T-cell (primary cell): Measurements from ENCODE around the gene LYSMD2. TPM values are rescaled to one million over a fixed set of nuclear protein-coding genes. Genes with fewer than 3 reads are reported as not detected.

Source experiments
- ATAC-seq, 4 experiments: fragments of 200-7000 bp in 3 of 4; fragments of 150-1000 bp in 1 of 4; cut with Tn5 transposase; replicated peaks in 1 of 4; 1 replicate in 3 of 4; 2 replicates in 1 of 4; pipeline ENCODE4 v1.10.0; 2021; ENCODE audit warnings: moderate library complexity in 3 of 4, mild to moderate bottlenecking in 2 of 4, moderate number of reproducible peaks in 1 of 4
- CTCF ChIA-PET, 2 donors: fragments of 300-600 bp; sonication (Branson Sonifier 250); formaldehyde crosslinking; loops; one replicate each; lab custom pipeline; 2022; ENCODE audit warnings: antibody characterized with exemption in 2 of 2; lab: Charles Lee
- POLR2A ChIA-PET, 2 donors: fragments of 300-600 bp; sonication (Branson Sonifier 250); formaldehyde crosslinking; loops; one replicate each; lab custom pipeline; 2022; ENCODE audit warnings: antibody characterized with exemption in 2 of 2; lab: Charles Lee
- DNase-seq, 35 experiments: peaks; one replicate each; pipeline versions ENCODE4 v3.0.0 to v3.0.0-alpha.2; 2013 to 2023
- H3K27ac ChIP-seq: one replicate; pipeline ENCODE4 v1.5.1; 2013; ENCODE audit warnings: low read length
- H3K27me3 ChIP-seq, 2 experiments: replicated peaks in 1 of 2; 1 replicate in 1 of 2; 2 replicates in 1 of 2; pipeline versions ENCODE4 v1.6.1 to v1.7.0; 2013; ENCODE audit warnings: low read length in 1 of 2, mixed read lengths in 1 of 2; ENCODE audit not compliant: control insufficient read depth in 2 of 2, insufficient read depth in 2 of 2; ENCODE audit errors: extremely low read depth in 1 of 2
- H3K36me3 ChIP-seq, 2 donors: 1 replicate in 1 of 2; 2 replicates in 1 of 2; pipeline versions ENCODE4 v1.6.1 to v1.7.0; 2013; ENCODE audit warnings: low read length in 1 of 2; ENCODE audit not compliant: control insufficient read depth in 2 of 2, insufficient read depth in 1 of 2; ENCODE audit errors: extremely low read depth in 1 of 2
- H3K4me1 ChIP-seq, 2 experiments: 1 replicate in 1 of 2; 2 replicates in 1 of 2; pipeline versions ENCODE4 v1.6.1 to v1.7.0; 2013; ENCODE audit warnings: low read length in 2 of 2, mixed read lengths in 1 of 2; ENCODE audit not compliant: insufficient read depth in 2 of 2, control insufficient read depth in 1 of 2; ENCODE audit errors: extremely low read depth in 1 of 2
- H3K4me3 ChIP-seq, 2 donors: 1 replicate in 1 of 2; 2 replicates in 1 of 2; pipeline versions ENCODE4 v1.5.1 to v1.7.0; 2013; ENCODE audit warnings: mild to moderate bottlenecking in 2 of 2, low read length in 1 of 2, moderate library complexity in 1 of 2; ENCODE audit not compliant: control insufficient read depth in 1 of 2; ENCODE audit errors: extremely low read depth in 1 of 2
- H3K9me3 ChIP-seq: 2 replicates; pipeline ENCODE4 v1.7.0; 2013
- H3K27ac Mint-ChIP-seq, 2 donors: one replicate each; pipeline ENCODE4 v1.8.0; 2020 to 2021; ENCODE audit warnings: mild to moderate bottlenecking in 2 of 2, mixed read lengths in 2 of 2
- H3K27me3 Mint-ChIP-seq, 2 donors: one replicate each; pipeline ENCODE4 v1.8.0; 2021 to 2022; ENCODE audit warnings: mixed read lengths in 2 of 2
- H3K36me3 Mint-ChIP-seq: one replicate; pipeline ENCODE4 v1.8.0; 2021; ENCODE audit warnings: mixed read lengths
- H3K4me1 Mint-ChIP-seq, 3 donors: one replicate each; pipeline ENCODE4 v1.8.0; 2020 to 2022; ENCODE audit warnings: mixed read lengths in 3 of 3, mild to moderate bottlenecking in 1 of 3
- H3K4me3 Mint-ChIP-seq, 3 donors: one replicate each; pipeline ENCODE4 v1.8.0; 2020 to 2022; ENCODE audit warnings: mild to moderate bottlenecking in 3 of 3, mixed read lengths in 3 of 3, moderate library complexity in 3 of 3
- H3K9me3 Mint-ChIP-seq, 3 donors: one replicate each; pipeline ENCODE4 v1.8.0; 2020 to 2022; ENCODE audit warnings: mixed read lengths in 3 of 3
- WGBS: methylation state at CpG from one replicate; pipeline ENCODE4 v1.1.5; 2013; ENCODE audit warnings: missing lambda C conversion rate; ENCODE audit not compliant: insufficient coverage; 5-methylcytosine and 5-hydroxymethylcytosine counted together
- total RNA-seq, 35 experiments: library from RNA in 6 of 35; stranded (reverse) in 6 of 35; fragments of 120-200 nt in 1 of 35; gene quantifications; one replicate each; pipeline versions ENCODE4 v1.2.1 to v1.2.4 and lab custom pipeline; 2013 to 2026

LYSMD2 gene
- total RNA-seq, 5 donors from 2014 or later (not counting 1 experiment from before 2014, with no cell fraction given), result 16.6 to 36.2 (median 26.2) TPM

DNA sequence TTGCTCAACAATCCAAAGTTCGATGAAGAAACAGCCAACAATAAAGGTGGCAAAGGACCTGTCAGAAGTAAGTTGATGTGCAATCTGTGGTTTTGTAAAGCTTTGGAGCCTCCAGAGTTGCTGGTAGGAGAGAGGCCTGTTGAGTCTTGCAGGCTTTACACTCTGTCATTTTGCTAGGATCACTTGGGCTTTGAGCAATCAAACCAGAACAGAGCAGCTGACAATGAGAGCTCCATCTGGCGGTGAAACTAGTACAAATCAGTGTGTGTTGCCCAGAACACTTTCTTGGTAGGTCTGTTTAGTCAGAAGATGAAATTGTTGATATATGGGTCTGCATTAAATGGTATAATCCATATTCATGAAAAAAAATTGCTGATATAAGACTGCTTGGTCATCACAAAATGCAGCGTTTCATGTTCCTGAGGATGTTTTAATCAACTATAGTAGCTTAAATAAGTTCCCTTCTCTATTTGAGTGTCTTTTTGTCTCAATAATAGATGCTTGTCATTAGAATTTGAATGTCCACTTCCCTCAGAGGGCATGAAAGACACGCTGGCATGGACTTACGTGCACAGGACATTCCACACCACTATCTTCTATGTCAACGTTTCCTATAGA lies 39.6 kb upstream of the LYSMD2 start:
- no CpG with 5 or more reads among the region's 6 CpGs for WGBS
- Mint-ChIP-seq H3K9me3 (no peaks in the 10 kb centered on the region), H3K36me3 (peaks cover 56% of the 10 kb centered on the region), H3K27ac (no peak overlapping the region), H3K27me3 (no peaks in the 10 kb centered on the region), H3K4me3 (no peak overlapping the region), H3K4me1 (peaks cover 5 to 8% (median 6%) of the 10 kb centered on the region in 3 donors)
- peaks cover 8 to 19% of the 10 kb centered on the region in 2 donors for H3K36me3 ChIP-seq
- ATAC-seq, result peak; percentile 54 to 83 (median 77)
- no peaks in the 10 kb centered on the region for H3K4me1 ChIP-seq
- H3K9me3 ChIP-seq, result no peaks in the 10 kb centered on the region
- ChIA-PET POLR2A (no interaction called here), CTCF (interaction anchor here (0.5 to 5.4 kb wide), 36 partner anchors 9 to 207 kb away, joined by 3 to 211 read pairs (median 5); partner anchors contain the start of genes DMXL2 (in 1 of the 2), LYSMD2 (in 1 of the 2) and TMOD3 (in 1 of the 2))
- DNase-seq, result peak; percentile 5 to 84 (median 49)
- no peak overlapping the region for H3K4me3 ChIP-seq
- H3K27me3 ChIP-seq, result no peaks in the 10 kb centered on the region
- H3K27ac ChIP-seq, result no peak overlapping the region

- WGBS, result 48% methylated on average over 2 of the region's 11 CpGs
- Histone ChIP-seq H3K9me3 (no peaks in the 10 kb centered on the region), H3K4me1 (no peaks in the 10 kb centered on the region), H3K27ac (no peak overlapping the region), H3K27me3 (no peaks in the 10 kb centered on the region), H3K36me3 (peaks cover 0 to 17% of the 10 kb centered on the region in 2 donors), H3K4me3 (no peak overlapping the region)
- peak overlapping the region in 1 of 2 donors; percentile 62 for H3K27ac Mint-ChIP-seq
- H3K27me3 Mint-ChIP-seq, result no peaks in the 10 kb centered on the region
- peak in 31 of 35 experiments; percentile 11 to 73 (median 32) for DNase-seq
- ChIA-PET CTCF (interaction anchor here (0.7 to 5.4 kb wide), 38 partner anchors 8 to 613 kb away, joined by 3 to 211 read pairs (median 5); partner anchors contain the start of genes DMXL2 (in 1 of the 2), LYSMD2 (in 1 of the 2) and TMOD3 (in 1 of the 2)), POLR2A (interaction anchor here in 1 of 2 donors (0.7 kb wide), 1 partner anchor 126 kb away, joined by 8 read pairs; no protein-coding TSS in a partner anchor)
- peaks cover 53% of the 10 kb centered on the region for H3K36me3 Mint-ChIP-seq
- ATAC-seq, result peak; percentile 53 to 79 (median 68)
- H3K4me1 Mint-ChIP-seq, result peaks cover 4 to 6% (median 5%) of the 10 kb centered on the region in 3 donors
- H3K4me3 Mint-ChIP-seq, result no peak overlapping the region
- H3K9me3 Mint-ChIP-seq, result no peaks in the 10 kb centered on the region
Measured at GRCh38 chr15:51775967-51776816, 38.7 kb upstream of the LYSMD2 start.

- no peaks in the 10 kb centered on the region for H3K27me3 Mint-ChIP-seq
- Histone ChIP-seq H3K27me3 (no peaks in the 10 kb centered on the region), H3K36me3 (peaks cover 0 to 14% of the 10 kb centered on the region in 2 donors), H3K27ac (no peak overlapping the region), H3K4me3 (no peak overlapping the region), H3K9me3 (no peaks in the 10 kb centered on the region), H3K4me1 (no peaks in the 10 kb centered on the region)
- no peak overlapping the region for H3K4me3 Mint-ChIP-seq
- peaks cover 4 to 6% (median 5%) of the 10 kb centered on the region in 3 donors for H3K4me1 Mint-ChIP-seq
- DNase-seq (no peak), ATAC-seq (no peak)
- no peaks in the 10 kb centered on the region for H3K9me3 Mint-ChIP-seq
- CTCF ChIA-PET, result interaction anchor here (0.7 to 5.4 kb wide), 6 partner anchors 28 to 125 kb away, joined by 3 to 211 read pairs (median 7); no protein-coding TSS in a partner anchor
- no peak overlapping the region for H3K27ac Mint-ChIP-seq
- POLR2A ChIA-PET, result interaction anchor here in 1 of 2 donors (0.6 kb wide), 1 partner anchor 14 kb away, joined by 4 read pairs; no protein-coding TSS in a partner anchor
- 100% methylated on average over 1 of the region's 3 CpGs for WGBS
- H3K36me3 Mint-ChIP-seq, result peaks cover 51% of the 10 kb centered on the region
Measured at GRCh38 chr15:51774916-51775315, 37.5 kb upstream of the LYSMD2 start.

GRCh38 chr15:51771773-51772172 lies 34.3 kb upstream of the LYSMD2 start:
- Histone ChIP-seq H3K9me3 (no peaks in the 10 kb centered on the region), H3K4me3 (no peak overlapping the region), H3K27ac (no peak overlapping the region), H3K27me3 (no peaks in the 10 kb centered on the region), H3K36me3 (peaks cover 0 to 19% of the 10 kb centered on the region in 2 donors), H3K4me1 (peaks cover 7 to 8% of the 10 kb centered on the region in 2 experiments)
- ChIA-PET CTCF (interaction anchor here in 1 of 2 donors (0.8 to 1.0 kb wide), 2 partner anchors 28 to 121 kb away, joined by 4 read pairs; no protein-coding TSS in a partner anchor), POLR2A (interaction anchor here in 1 of 2 donors (0.7 kb wide), 1 partner anchor 357 kb away, joined by 3 read pairs; no protein-coding TSS in a partner anchor)
- no peaks in the 10 kb centered on the region for H3K27me3 Mint-ChIP-seq
- H3K27ac Mint-ChIP-seq, result no peak overlapping the region
- H3K4me3 Mint-ChIP-seq, result no peak overlapping the region
- peaks cover 54% of the 10 kb centered on the region for H3K36me3 Mint-ChIP-seq
- ATAC-seq (no peak), DNase-seq (no peak)
- WGBS, result no CpG with 5 or more reads among the region's 1 CpG
- peaks cover 17% of the 10 kb centered on the region in 3 donors for H3K4me1 Mint-ChIP-seq
- peaks cover 0 to 4% (median 0%) of the 10 kb centered on the region in 3 donors for H3K9me3 Mint-ChIP-seq

DNA sequence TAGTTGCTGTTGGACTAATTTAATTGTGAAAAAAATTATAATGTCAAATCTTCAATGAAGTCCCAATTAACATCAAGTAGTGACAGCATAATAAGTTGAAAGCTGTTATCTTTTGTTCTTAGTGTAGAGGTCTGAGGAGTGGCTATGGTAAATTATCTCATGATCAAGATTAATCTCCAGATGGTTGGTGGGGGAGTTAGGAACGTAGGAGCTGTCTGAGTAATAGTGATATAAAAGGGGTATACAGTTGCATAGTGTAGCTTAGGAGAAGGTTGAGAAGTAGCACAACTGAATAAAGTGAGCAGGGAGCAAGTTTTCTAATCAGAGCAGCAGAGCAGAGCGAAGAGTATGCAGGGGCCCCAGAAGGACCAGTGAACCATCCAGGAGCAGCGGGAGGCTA lies 33.4 kb upstream of the LYSMD2 start:
- Histone ChIP-seq H3K4me3 (no peak overlapping the region), H3K9me3 (no peaks in the 10 kb centered on the region), H3K27me3 (no peaks in the 10 kb centered on the region), H3K36me3 (peaks cover 0 to 19% of the 10 kb centered on the region in 2 donors), H3K4me1 (peaks cover 7 to 8% of the 10 kb centered on the region in 2 experiments), H3K27ac (no peak overlapping the region)
- peaks cover 54% of the 10 kb centered on the region for H3K36me3 Mint-ChIP-seq
- ChIA-PET POLR2A (no interaction called here), CTCF (interaction anchor here in 1 of 2 donors (0.5 to 1.4 kb wide), 2 partner anchors 121 to 456 kb away, joined by 4 read pairs; no protein-coding TSS in a partner anchor)
- no peak overlapping the region for H3K27ac Mint-ChIP-seq
- H3K9me3 Mint-ChIP-seq, result peaks cover 0 to 4% (median 0%) of the 10 kb centered on the region in 3 donors
- WGBS, result 74% methylated on average over 3 of the region's 3 CpGs
- peaks cover 12 to 13% (median 13%) of the 10 kb centered on the region in 3 donors for H3K4me1 Mint-ChIP-seq
- H3K4me3 Mint-ChIP-seq, result no peak overlapping the region
- H3K27me3 Mint-ChIP-seq, result no peaks in the 10 kb centered on the region
- ATAC-seq (no peak), DNase-seq (no peak)
